Activated T-helper 9 cell treated with anti-CD3 and anti-CD28 coated beads, Interleukin-2, amount 50 U/mL, for 16 hours (primary cell): ENCODE measurements around the gene CEP83.

Experiments used
- DNase-seq: peaks from one replicate; pipeline ENCODE4 v3.0.0-alpha.2; 2020; ENCODE audit warnings: low read depth

The CEP83 gene

GRCh38 chr12:94266796-94267536 lies 192.7 kb downstream of the CEP83 start:
- DNase-seq, result no peak

GRCh38 chr12:94265966-94266745 lies 193.5 kb downstream of the CEP83 start:
- no peak for DNase-seq

- no peak for DNase-seq
Observed at GRCh38 chr12:94265539-94265938, 194.1 kb downstream of the CEP83 start.

GRCh38 chr12:94264736-94265485 lies 194.8 kb downstream of the CEP83 start:
- no peak for DNase-seq

- no peak for DNase-seq
Observed at GRCh38 chr12:94263905-94264561, 195.6 kb downstream of the CEP83 start.

GRCh38 chr12:94263011-94263811 lies 196.5 kb downstream of the CEP83 start:
- DNase-seq, result peak; percentile 61

- peak; percentile 54 for DNase-seq
Observed at GRCh38 chr12:94262228-94263010, 197.2 kb downstream of the CEP83 start.

- no peak for DNase-seq
Observed at GRCh38 chr12:94261786-94262185, 197.9 kb downstream of the CEP83 start.

GRCh38 chr12:94261119-94261518 lies 198.5 kb downstream of the CEP83 start:
- DNase-seq, result no peak

- no peak for DNase-seq
Observed at GRCh38 chr12:94260717-94261116, 198.9 kb downstream of the CEP83 start.

- no peak for DNase-seq
Observed at GRCh38 chr12:94260017-94260416, 199.7 kb downstream of the CEP83 start.

- no peak for DNase-seq
Observed at GRCh38 chr12:94258593-94258992, 201.1 kb downstream of the CEP83 start.
